PC-3 (cell line): Measurements from ENCODE around the gene KRT15. TPM values are rescaled to one million over a fixed set of nuclear protein-coding genes. Genes with fewer than 3 reads are reported as not detected.

Experiments used
- ATAC-seq: fragments of 200-7000 bp; cut with Tn5 transposase; 2 replicates; pipeline ENCODE4 v1.9.1; 2020; ENCODE audit warnings: mild to moderate bottlenecking, moderate library complexity
- BruUV-seq: library from RNA; stranded (reverse); fragments of 400-500 nt; replicated peaks from 2 replicates; lab custom pipeline; 2021; lab: Mats Ljungman, UMichigan
- CTCF ChIA-PET: fragments of 300-600 bp; sonication (Branson Sonifier 250); formaldehyde crosslinking; loops from one replicate; lab custom pipeline; 2022; ENCODE audit warnings: antibody characterized with exemption; lab: Charles Lee
- POLR2A ChIA-PET: fragments of 300-600 bp; sonication (Branson Sonifier 250); formaldehyde crosslinking; loops from one replicate; lab custom pipeline; 2022; ENCODE audit warnings: antibody characterized with exemption; ENCODE audit not compliant: unreplicated experiment; lab: Charles Lee
- DNase-seq: peaks from one replicate; pipeline ENCODE4 v3.0.0-alpha.2; 2015
- H2AFZ ChIP-seq: fragments of 300-600 bp; sonication (generic); 2 replicates; pipeline ENCODE4 v1.6.0; 2016; ENCODE audit warnings: antibody characterized with exemption, low read length
- H3F3A ChIP-seq: fragments of 300-600 bp; sonication (generic); one replicate; pipeline ENCODE4 v1.6.0; 2017; ENCODE audit warnings: antibody characterized with exemption, low read length, control low read depth, mild to moderate bottlenecking; ENCODE audit not compliant: unreplicated experiment
- H3K27ac ChIP-seq: fragments of 300-600 bp; sonication (generic); 2 replicates; pipeline ENCODE4 v1.5.1; 2016; ENCODE audit warnings: mild to moderate bottlenecking, low read length
- H3K27me3 ChIP-seq: fragments of 300-600 bp; sonication (generic); 2 replicates; pipeline ENCODE4 v1.6.1; 2016; ENCODE audit warnings: low read length, mixed read lengths
- H3K36me3 ChIP-seq: fragments of 300-600 bp; sonication (generic); 2 replicates; pipeline ENCODE4 v1.6.1; 2016; ENCODE audit warnings: low read depth, mixed run types, low read length, mixed read lengths
- H3K4me1 ChIP-seq: fragments of 300-600 bp; sonication (generic); 2 replicates; pipeline ENCODE4 v1.5.1; 2016; ENCODE audit warnings: low read length; ENCODE audit not compliant: insufficient read depth
- H3K4me2 ChIP-seq: fragments of 300-600 bp; sonication (generic); 2 replicates; pipeline ENCODE4 v1.6.0; 2016; ENCODE audit warnings: low read length
- H3K4me3 ChIP-seq: fragments of 300-600 bp; sonication (generic); 2 replicates; pipeline ENCODE4 v1.5.1; 2016; ENCODE audit warnings: mild to moderate bottlenecking, low read length, mixed read lengths
- H3K79me2 ChIP-seq: fragments of 300-600 bp; sonication (generic); 2 replicates; pipeline ENCODE4 v1.6.1; 2017; ENCODE audit warnings: low read length, mixed read lengths
- H3K9ac ChIP-seq: fragments of 300-600 bp; sonication (generic); 2 replicates; pipeline ENCODE4 v1.6.0; 2016; ENCODE audit warnings: mild to moderate bottlenecking, low read length
- H3K9me2 ChIP-seq: fragments of 300-600 bp; sonication (generic); replicated peaks from 2 replicates; pipeline ENCODE4 v1.6.1; 2016; ENCODE audit warnings: mixed run types, low read length, mixed read lengths
- H3K9me3 ChIP-seq: fragments of 300-600 bp; sonication (generic); 2 replicates; pipeline ENCODE4 v1.6.1; 2016; ENCODE audit warnings: low read length, mixed read lengths
- H4K20me1 ChIP-seq: fragments of 300-600 bp; sonication (generic); 2 replicates; pipeline ENCODE4 v1.6.1; 2016; ENCODE audit warnings: low read length, mixed read lengths
- EZH2 ChIP-seq: fragments of 300-600 bp; sonication (generic); IDR thresholded peaks from one replicate; pipeline ENCODE4 v1.6.1; 2017; ENCODE audit warnings: antibody characterized with exemption, mild to moderate bottlenecking, low read length; ENCODE audit not compliant: unreplicated experiment
- EZH2phosphoT487 ChIP-seq: fragments of 300-600 bp; sonication (generic); IDR thresholded peaks from 2 replicates; pipeline ENCODE4 v1.6.1; 2018; ENCODE audit warnings: mild to moderate bottlenecking, antibody characterized with exemption, low read length, borderline replicate concordance
- intact Hi-C: fragments of 100-400 bp; cut with micrococcal nuclease; formaldehyde crosslinking; loops from 2 replicates; pipeline ENCODE4 v1.9.0; 2023
- total RNA-seq: library from RNA; depleted of rRNA; stranded (reverse); fragments of >200 nt; gene quantifications from 2 replicates; pipeline ENCODE4 v1.2.3, GENCODE V29; 2014
- TF ChIP-seq, protein P1 (sequence below): fragments of 300-600 bp; sonication (generic); conservative IDR thresholded peaks from 2 replicates; pipeline ENCODE4 v1.5.1; 2017; ENCODE audit warnings: antibody characterized with exemption, low read depth, mild to moderate bottlenecking, low read length

KRT15 gene
- total RNA-seq, 1 experiment from 2014 or later = 121 TPM

DNA sequence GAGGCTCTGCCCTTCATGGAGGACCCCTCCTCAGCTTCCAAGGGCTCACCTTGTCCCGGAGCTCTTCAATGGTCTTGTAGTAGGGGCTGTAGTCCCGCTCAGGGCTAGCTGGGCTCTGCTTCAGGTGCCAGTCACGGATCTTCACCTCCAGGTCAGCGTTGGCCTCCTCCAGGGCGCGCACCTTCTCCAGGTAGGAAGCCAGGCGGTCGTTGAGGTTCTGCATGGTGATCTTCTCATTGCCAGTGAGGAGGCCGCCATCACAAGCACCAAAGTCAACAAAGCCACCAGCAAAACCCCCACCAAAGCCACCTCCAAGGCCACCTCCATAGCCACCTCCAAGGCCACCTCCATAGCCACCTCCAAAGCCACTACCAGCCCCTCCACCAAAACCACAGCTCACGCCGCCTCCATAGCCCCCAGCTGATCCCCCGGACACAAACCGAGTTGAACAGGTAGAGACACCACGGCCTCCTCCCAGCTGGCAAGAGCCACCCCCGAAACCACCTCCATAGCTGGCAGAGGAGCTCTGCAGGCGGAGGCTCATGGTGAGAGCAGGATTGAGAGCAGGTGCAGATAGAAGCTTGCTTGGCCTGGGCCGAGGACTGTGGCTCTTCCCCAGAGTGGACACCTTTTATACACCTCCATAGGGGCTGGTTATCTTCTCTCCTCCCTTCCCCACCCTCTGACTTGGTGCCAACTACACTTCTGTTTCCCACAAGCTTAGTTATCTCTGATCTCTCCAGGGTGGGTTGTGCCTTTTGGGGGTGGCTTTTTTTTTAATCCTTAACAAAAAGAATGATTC lies 13.5 kb downstream of the KRT15 start, which contains the start of gene KRT13:
TSS of gene KRT13 (minus strand) at position 606 of the 802 bp plus-strand sequence. CDS start at position 544, 62 bp downstream.
- no peak within 1 kb of the TSS for H2AFZ ChIP-seq
- ATAC-seq (no peak), DNase-seq (no peak)
- POLR2A ChIA-PET = no interaction called here
- peaks cover 9% of the 10 kb centered on the region for H3K4me1 ChIP-seq
- no peaks in the 10 kb centered on the region for H3K36me3 ChIP-seq
- H4K20me1 ChIP-seq = no peaks in the 10 kb centered on the region
- no peaks in the 10 kb centered on the region for H3K9me3 ChIP-seq
- BruUV-seq = no TSS peak
- CTCF ChIA-PET = no interaction called here
- intact Hi-C loops = no loop called here
- H3K9ac ChIP-seq = no peak within 1 kb of the TSS
- no peak within 1 kb of the TSS for H3K4me2 ChIP-seq
- no peaks in the 10 kb centered on the region for H3F3A ChIP-seq
- TF ChIP-seq EZH2phosphoT487 (no peak), EZH2 (no peak)
- TF ChIP-seq, protein P1, sequence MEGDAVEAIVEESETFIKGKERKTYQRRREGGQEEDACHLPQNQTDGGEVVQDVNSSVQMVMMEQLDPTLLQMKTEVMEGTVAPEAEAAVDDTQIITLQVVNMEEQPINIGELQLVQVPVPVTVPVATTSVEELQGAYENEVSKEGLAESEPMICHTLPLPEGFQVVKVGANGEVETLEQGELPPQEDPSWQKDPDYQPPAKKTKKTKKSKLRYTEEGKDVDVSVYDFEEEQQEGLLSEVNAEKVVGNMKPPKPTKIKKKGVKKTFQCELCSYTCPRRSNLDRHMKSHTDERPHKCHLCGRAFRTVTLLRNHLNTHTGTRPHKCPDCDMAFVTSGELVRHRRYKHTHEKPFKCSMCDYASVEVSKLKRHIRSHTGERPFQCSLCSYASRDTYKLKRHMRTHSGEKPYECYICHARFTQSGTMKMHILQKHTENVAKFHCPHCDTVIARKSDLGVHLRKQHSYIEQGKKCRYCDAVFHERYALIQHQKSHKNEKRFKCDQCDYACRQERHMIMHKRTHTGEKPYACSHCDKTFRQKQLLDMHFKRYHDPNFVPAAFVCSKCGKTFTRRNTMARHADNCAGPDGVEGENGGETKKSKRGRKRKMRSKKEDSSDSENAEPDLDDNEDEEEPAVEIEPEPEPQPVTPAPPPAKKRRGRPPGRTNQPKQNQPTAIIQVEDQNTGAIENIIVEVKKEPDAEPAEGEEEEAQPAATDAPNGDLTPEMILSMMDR = no peak
- H3K9me2 ChIP-seq = no peaks in the 10 kb centered on the region
- H3K4me3 ChIP-seq = no peak within 1 kb of the TSS
- no peaks in the 10 kb centered on the region for H3K79me2 ChIP-seq
- H3K27ac ChIP-seq = no peak within 1 kb of the TSS
- H3K27me3 ChIP-seq = no peaks in the 10 kb centered on the region

DNA sequence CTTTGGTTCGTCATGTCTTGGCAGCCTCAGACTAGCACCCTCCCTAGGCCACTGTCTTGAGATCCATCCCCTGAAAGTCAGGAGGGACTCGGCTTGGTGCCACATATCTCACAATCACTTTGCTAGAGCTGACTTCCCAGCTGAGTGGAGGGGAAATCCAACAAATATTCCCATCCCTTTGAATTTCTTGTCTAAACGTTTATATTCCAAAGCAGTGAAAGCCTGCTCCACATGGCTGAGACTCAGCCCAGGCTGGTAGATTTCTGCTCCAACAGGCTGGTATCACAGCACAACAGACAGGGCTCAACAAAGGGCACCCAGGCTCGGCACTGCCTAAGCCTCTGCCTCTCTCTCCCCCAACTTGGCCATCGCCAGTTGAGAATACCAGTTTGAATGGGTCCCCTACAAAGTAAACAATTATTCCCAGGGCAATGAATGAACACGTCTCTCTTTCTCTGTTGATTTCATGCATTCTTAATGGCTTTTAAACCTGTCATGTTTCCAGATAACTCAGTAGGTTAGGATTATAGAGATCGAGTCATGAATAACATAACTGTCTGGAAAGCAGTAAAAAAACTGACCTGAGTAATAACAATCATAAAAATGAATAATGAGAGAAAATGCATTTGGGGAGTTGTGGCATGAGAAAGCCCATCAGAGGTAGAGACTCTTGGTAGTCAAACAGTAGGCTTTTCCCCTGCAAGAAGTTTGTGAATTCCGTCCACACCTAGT lies 14.3 kb downstream of the KRT15 start:
- Histone ChIP-seq H3F3A (no peaks in the 10 kb centered on the region), H4K20me1 (no peaks in the 10 kb centered on the region), H3K27ac (no peak overlapping the region), H3K27me3 (no peaks in the 10 kb centered on the region), H3K4me1 (peaks cover 16% of the 10 kb centered on the region), H3K79me2 (no peaks in the 10 kb centered on the region), H2AFZ (no peak overlapping the region), H3K9me2 (no peaks in the 10 kb centered on the region), H3K4me3 (no peak overlapping the region), H3K4me2 (no peak overlapping the region), H3K9ac (no peak overlapping the region), H3K36me3 (no peaks in the 10 kb centered on the region), H3K9me3 (no peaks in the 10 kb centered on the region)
- POLR2A ChIA-PET = no interaction called here
- no peak for DNase-seq
- ATAC-seq = no peak
- TF ChIP-seq, protein P1 = no peak
- TF ChIP-seq EZH2 (no peak), EZH2phosphoT487 (no peak)
- CTCF ChIA-PET = interaction anchor here (0.6 kb wide), 1 partner anchor 144 kb away, joined by 3 read pairs; no protein-coding TSS in a partner anchor
- intact Hi-C loops = no loop called here
- no TSS peak for BruUV-seq
